Endodermal cell (in vitro differentiated cells): Measurements from ENCODE around the gene RAB35. TPM values are rescaled to one million over a fixed set of nuclear protein-coding genes. Genes with fewer than 3 reads are reported as not detected.

Experiments
- DNase-seq: peaks from one replicate; pipeline ENCODE4 v3.0.0-alpha.2; 2017
- H3K27ac ChIP-seq: 2 replicates; pipeline ENCODE4 v1.5.1; 2013; ENCODE audit warnings: mild to moderate bottlenecking, low read depth, low read length, moderate library complexity
- H3K27me3 ChIP-seq: 2 replicates; pipeline ENCODE4 v1.6.1; 2013; ENCODE audit warnings: mild to moderate bottlenecking, low read length, moderate library complexity; ENCODE audit not compliant: insufficient read depth, control insufficient read depth, poor library complexity, severe bottlenecking
- H3K36me3 ChIP-seq: 2 replicates; pipeline ENCODE4 v1.7.0; 2013; ENCODE audit warnings: mild to moderate bottlenecking, low read length, moderate library complexity; ENCODE audit not compliant: control insufficient read depth, insufficient read depth
- H3K4me1 ChIP-seq: one replicate; pipeline ENCODE4 v1.7.0; 2013; ENCODE audit warnings: low read length; ENCODE audit not compliant: control insufficient read depth, insufficient read depth
- H3K4me3 ChIP-seq: 2 replicates; pipeline ENCODE4 v1.5.1; 2013; ENCODE audit warnings: mild to moderate bottlenecking, low read length, moderate library complexity
- H3K9ac ChIP-seq: 2 replicates; pipeline ENCODE4 v1.6.1; 2013; ENCODE audit warnings: mild to moderate bottlenecking, low read length, moderate library complexity; ENCODE audit not compliant: poor library complexity, severe bottlenecking; ENCODE audit errors: extremely low read depth
- H3K9me3 ChIP-seq: 2 replicates; pipeline ENCODE4 v1.6.1; 2013; ENCODE audit warnings: mild to moderate bottlenecking, low read length, moderate library complexity; ENCODE audit not compliant: control insufficient read depth
- H3K27ac Mint-ChIP-seq: 2 replicates; pipeline ENCODE4 v1.8.0; 2020; ENCODE audit warnings: mixed read lengths
- H3K27me3 Mint-ChIP-seq: 2 replicates; pipeline ENCODE4 v1.8.0; 2021; ENCODE audit warnings: mild to moderate bottlenecking, mixed read lengths; ENCODE audit not compliant: insufficient read depth
- H3K36me3 Mint-ChIP-seq: 2 replicates; pipeline ENCODE4 v1.8.0; 2020; ENCODE audit warnings: low read depth, mixed read lengths
- H3K4me1 Mint-ChIP-seq: 2 replicates; pipeline ENCODE4 v1.8.0; 2020; ENCODE audit warnings: mixed read lengths
- H3K4me3 Mint-ChIP-seq: 2 replicates; pipeline ENCODE4 v1.8.0; 2020; ENCODE audit warnings: mild to moderate bottlenecking, moderate library complexity, mixed read lengths
- H3K9me3 Mint-ChIP-seq: 2 replicates; pipeline ENCODE4 v1.8.0; 2020; ENCODE audit warnings: mild to moderate bottlenecking, mixed read lengths
- WGBS, 2 experiments: methylation state at CpG; one replicate each; pipeline versions ENCODE4 v1.1.5 to v1.1.7; 2013; ENCODE audit warnings: missing lambda C conversion rate in 2 of 2, mixed read lengths in 1 of 2; ENCODE audit not compliant: insufficient coverage in 1 of 2, insufficient read length in 1 of 2; 5-methylcytosine and 5-hydroxymethylcytosine counted together
- total RNA-seq, 2 donors: library from RNA; stranded (reverse); fragmentation: NEBNext Ultra II Directional in 1 of 2; extraction: Animal tissue kit (Norgen Biotek cat#: 25700) in 1 of 2; gene quantifications; 2 replicates in 1 of 2; 3 replicates in 1 of 2; pipeline ENCODE4 v1.2.1, GENCODE V29; 2021
- TF ChIP-seq, protein P1 (sequence below): fragments of 200-600 bp; sonication (generic); conservative IDR thresholded peaks from 2 replicates; pipeline ENCODE4 v1.5.0; 2021; ENCODE audit warnings: antibody characterized with exemption, mild to moderate bottlenecking

Gene RAB35
- total RNA-seq, 2 donors from 2014 or later = 32.4 to 36.6 TPM

- Mint-ChIP-seq H3K27me3 (no peaks in the 10 kb centered on the region), H3K9me3 (no peaks in the 10 kb centered on the region), H3K36me3 (peaks cover 89% of the 10 kb centered on the region), H3K4me3 (no peak overlapping the region), H3K4me1 (no peaks in the 10 kb centered on the region), H3K27ac (no peak overlapping the region)
- no peaks in the 10 kb centered on the region for H3K27me3 ChIP-seq
- no peak overlapping the region for H3K27ac ChIP-seq
- H3K36me3 ChIP-seq = peaks cover 97% of the 10 kb centered on the region
- H3K4me3 ChIP-seq = no peak overlapping the region
- H3K9me3 ChIP-seq = no peaks in the 10 kb centered on the region
- no peak for DNase-seq
- H3K4me1 ChIP-seq = no peaks in the 10 kb centered on the region
- TF ChIP-seq, protein P1, sequence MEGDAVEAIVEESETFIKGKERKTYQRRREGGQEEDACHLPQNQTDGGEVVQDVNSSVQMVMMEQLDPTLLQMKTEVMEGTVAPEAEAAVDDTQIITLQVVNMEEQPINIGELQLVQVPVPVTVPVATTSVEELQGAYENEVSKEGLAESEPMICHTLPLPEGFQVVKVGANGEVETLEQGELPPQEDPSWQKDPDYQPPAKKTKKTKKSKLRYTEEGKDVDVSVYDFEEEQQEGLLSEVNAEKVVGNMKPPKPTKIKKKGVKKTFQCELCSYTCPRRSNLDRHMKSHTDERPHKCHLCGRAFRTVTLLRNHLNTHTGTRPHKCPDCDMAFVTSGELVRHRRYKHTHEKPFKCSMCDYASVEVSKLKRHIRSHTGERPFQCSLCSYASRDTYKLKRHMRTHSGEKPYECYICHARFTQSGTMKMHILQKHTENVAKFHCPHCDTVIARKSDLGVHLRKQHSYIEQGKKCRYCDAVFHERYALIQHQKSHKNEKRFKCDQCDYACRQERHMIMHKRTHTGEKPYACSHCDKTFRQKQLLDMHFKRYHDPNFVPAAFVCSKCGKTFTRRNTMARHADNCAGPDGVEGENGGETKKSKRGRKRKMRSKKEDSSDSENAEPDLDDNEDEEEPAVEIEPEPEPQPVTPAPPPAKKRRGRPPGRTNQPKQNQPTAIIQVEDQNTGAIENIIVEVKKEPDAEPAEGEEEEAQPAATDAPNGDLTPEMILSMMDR = no peak
- WGBS, 2 experiments = 88 to 100% methylated on average over 4 to 10 of the region's 11 CpGs
- no peak overlapping the region for H3K9ac ChIP-seq
These were observed 41.1 kb upstream of the RAB35 start for GRCh38 chr12:120157678-120158077.

GRCh38 chr12:120156315-120157259, 40.0 kb upstream of the RAB35 start:
- peaks cover 85% of the 10 kb centered on the region for H3K36me3 Mint-ChIP-seq

GRCh38 chr12:120155072-120155471, 38.5 kb upstream of the RAB35 start:
- Histone ChIP-seq H3K4me1 (no peaks in the 10 kb centered on the region), H3K27ac (no peak overlapping the region), H3K9me3 (no peaks in the 10 kb centered on the region), H3K9ac (no peak overlapping the region), H3K36me3 (peaks cover 86% of the 10 kb centered on the region), H3K4me3 (no peak overlapping the region), H3K27me3 (no peaks in the 10 kb centered on the region)
- H3K27me3 Mint-ChIP-seq = no peaks in the 10 kb centered on the region
- no peaks in the 10 kb centered on the region for H3K4me1 Mint-ChIP-seq
- peak; percentile 44 for DNase-seq
- H3K4me3 Mint-ChIP-seq = no peak overlapping the region
- peaks cover 81% of the 10 kb centered on the region for H3K36me3 Mint-ChIP-seq
- H3K27ac Mint-ChIP-seq = no peak overlapping the region
- H3K9me3 Mint-ChIP-seq = no peaks in the 10 kb centered on the region
- TF ChIP-seq, protein P1 = no peak
- 95 to 98% methylated on average over 14 to 15 of the region's 15 CpGs for whole genome bisulfite sequencing, 2 experiments

More at GRCh38 chr12:120156315-120157259, 40.0 kb upstream of the RAB35 start:
- DNase-seq = no peak
- Histone ChIP-seq H3K4me1 (no peaks in the 10 kb centered on the region), H3K27ac (no peak overlapping the region), H3K36me3 (peaks cover 92% of the 10 kb centered on the region), H3K9me3 (no peaks in the 10 kb centered on the region), H3K9ac (no peak overlapping the region), H3K27me3 (no peaks in the 10 kb centered on the region), H3K4me3 (no peak overlapping the region)
- no peaks in the 10 kb centered on the region for H3K4me1 Mint-ChIP-seq
- TF ChIP-seq, protein P1 = no peak
- H3K27ac Mint-ChIP-seq = no peak overlapping the region
- WGBS, 2 experiments = 95 to 97% methylated on average over 20 to 22 of the region's 22 CpGs
- no peaks in the 10 kb centered on the region for H3K27me3 Mint-ChIP-seq
- H3K4me3 Mint-ChIP-seq = no peak overlapping the region
- H3K9me3 Mint-ChIP-seq = no peaks in the 10 kb centered on the region
